Ishikawa (cell line): Measurements from ENCODE around the gene LGSN.

ENCODE experiments used
- CEBPB ChIP-seq: IDR thresholded peaks from 2 replicates; pipeline ENCODE4 v1.6.1; 2012
- CREB1 ChIP-seq: IDR thresholded peaks from 2 replicates; pipeline ENCODE4 v1.6.1; 2012; ENCODE audit warnings: low read depth
- EGR1 ChIP-seq: IDR thresholded peaks from 2 replicates; pipeline ENCODE4 v1.6.1; 2012
- EP300 ChIP-seq: IDR thresholded peaks from 2 replicates; pipeline ENCODE4 v1.6.1; 2012; ENCODE audit warnings: borderline replicate concordance
- MAX ChIP-seq: IDR thresholded peaks from 2 replicates; pipeline ENCODE4 v1.6.1; 2012
- REST ChIP-seq: IDR thresholded peaks from 2 replicates; pipeline ENCODE4 v1.6.1; 2012; ENCODE audit warnings: low read depth, mild to moderate bottlenecking
- TEAD4 ChIP-seq: IDR thresholded peaks from 2 replicates; pipeline ENCODE4 v1.6.1; 2012
- YY1 ChIP-seq: IDR thresholded peaks from 2 replicates; pipeline ENCODE4 v1.6.1; 2012; ENCODE audit warnings: low read depth
- ZBTB7A ChIP-seq: IDR thresholded peaks from 2 replicates; pipeline ENCODE4 v1.6.1; 2012; ENCODE audit warnings: low read depth

GRCh38 chr6:63278916-63279315 lies 40.9 kb downstream of the LGSN start:
- TF ChIP-seq EGR1 = no peak
- no peak for TF ChIP-seq CREB1
- TF ChIP-seq EP300 = no peak
- TF ChIP-seq ZBTB7A = no peak
- no peak for TF ChIP-seq REST
- TF ChIP-seq CEBPB = no peak
- TF ChIP-seq TEAD4 = no peak
- no peak for TF ChIP-seq YY1
- no peak for TF ChIP-seq MAX
